H1 (cell line): ENCODE results near the gene IL6ST. TPM values are rescaled to one million over a fixed set of nuclear protein-coding genes. Genes with fewer than 3 reads are reported as not detected.

Experiments
- CTCF ChIA-PET: fragments of 300-600 bp; sonication (Branson Sonifier 250); formaldehyde crosslinking; loops from one replicate; lab custom pipeline; 2021; ENCODE audit not compliant: partially characterized antibody; lab: Charles Lee
- POLR2A ChIA-PET: fragments of 300-600 bp; sonication (Branson Sonifier 250); formaldehyde crosslinking; loops from one replicate; lab custom pipeline; 2021; ENCODE audit warnings: inconsistent platforms; ENCODE audit not compliant: partially characterized antibody; lab: Charles Lee
- DNase-seq, 2 experiments: peaks; one replicate each; pipeline versions ENCODE4 v3.0.0 to v3.0.0-alpha.2; 2010 to 2022; ENCODE audit warnings: low spot score in 2 of 2, low read depth in 1 of 2, mixed read lengths in 1 of 2
- FAIRE-seq: peaks from 2 replicates; lab custom pipeline; 2011; peaks lifted over from hg19 to GRCh38; lab: Jason Lieb, UNC
- H2AFZ ChIP-seq: 2 replicates; pipeline ENCODE4 v1.8.1; 2012; ENCODE audit warnings: low read length, inconsistent platforms
- H2AK5ac ChIP-seq: 2 replicates; pipeline ENCODE4 v1.6.1; 2013; ENCODE audit warnings: low read depth, low read length
- H2BK120ac ChIP-seq: replicated peaks from 2 replicates; pipeline ENCODE3; 2013; ENCODE audit warnings: low read depth, low read length, inconsistent platforms
- H2BK12ac ChIP-seq: 2 replicates; pipeline ENCODE4 v1.6.1; 2013; ENCODE audit warnings: low read depth, low read length
- H2BK15ac ChIP-seq: 2 replicates; pipeline ENCODE4 v1.6.1; 2013; ENCODE audit warnings: low read length
- H2BK20ac ChIP-seq: 2 replicates; pipeline ENCODE4 v1.6.1; 2013; ENCODE audit warnings: low read length
- H2BK5ac ChIP-seq: 2 replicates; pipeline ENCODE4 v1.6.1; 2013; ENCODE audit warnings: low read depth, low read length
- H3K14ac ChIP-seq: 2 replicates; pipeline ENCODE4 v1.6.1; 2013; ENCODE audit warnings: inconsistent platforms; ENCODE audit not compliant: insufficient read length
- H3K18ac ChIP-seq: 2 replicates; pipeline ENCODE4 v1.6.1; 2013; ENCODE audit warnings: low read length; ENCODE audit errors: extremely low read depth
- H3K23ac ChIP-seq: 2 replicates; pipeline ENCODE4 v1.6.1; 2013; ENCODE audit warnings: inconsistent platforms; ENCODE audit not compliant: insufficient read length
- H3K23me2 ChIP-seq: 2 replicates; pipeline ENCODE4 v1.6.1; 2013; ENCODE audit warnings: low read depth, low read length
- H3K27ac ChIP-seq: 2 replicates; pipeline ENCODE4 v1.6.1; 2011; ENCODE audit warnings: low read depth, low read length, inconsistent platforms
- H3K27me3 ChIP-seq, 4 experiments: replicated peaks in 1 of 4; 1 replicate in 1 of 4; 2 replicates in 3 of 4; pipeline versions ENCODE4 v1.6.1 to v1.8.1; 2011 to 2013; ENCODE audit warnings: low read length in 3 of 4, mild to moderate bottlenecking in 3 of 4, inconsistent platforms in 2 of 4, mixed read lengths in 2 of 4, moderate library complexity in 1 of 4; ENCODE audit not compliant: control insufficient read depth in 3 of 4, insufficient read depth in 3 of 4; ENCODE audit errors: extremely low read depth in 1 of 4
- H3K36me3 ChIP-seq, 4 experiments: 2 replicates each; pipeline versions ENCODE4 v1.6.1 to v1.8.1; 2011 to 2013; ENCODE audit warnings: mild to moderate bottlenecking in 4 of 4, low read length in 3 of 4, moderate library complexity in 2 of 4, control low read depth in 1 of 4, inconsistent platforms in 1 of 4; ENCODE audit not compliant: insufficient read depth in 4 of 4, control insufficient read depth in 2 of 4
- H3K4ac ChIP-seq: replicated peaks from 2 replicates; pipeline ENCODE3; 2013; ENCODE audit warnings: low read length, low read depth, mixed read lengths, inconsistent platforms; ENCODE audit not compliant: insufficient read length
- H3K4me1 ChIP-seq, 4 experiments: replicated peaks in 1 of 4; 1 replicate in 1 of 4; 2 replicates in 3 of 4; pipeline versions ENCODE4 v1.6.1 to v1.8.1; 2011 to 2013; ENCODE audit warnings: low read length in 3 of 4, inconsistent platforms in 2 of 4, mixed read lengths in 1 of 4; ENCODE audit not compliant: insufficient read depth in 4 of 4, control insufficient read depth in 3 of 4
- H3K4me2 ChIP-seq, 2 experiments: 2 replicates each; pipeline versions ENCODE4 v1.6.1 to v1.8.1; 2011 to 2013; ENCODE audit warnings: low read depth in 2 of 2, low read length in 2 of 2, control low read depth in 1 of 2, inconsistent platforms in 1 of 2, mild to moderate bottlenecking in 1 of 2; ENCODE audit not compliant: insufficient read depth in 1 of 2
- H3K4me3 ChIP-seq, 4 experiments: fragments of 200-600, 300-600 bp in 1 of 4; sonication (generic), shearing (Covaris generic), sonication (Bioruptor Twin) in 1 of 4; 2 replicates each; pipeline versions ENCODE4 v1.5.1 to v1.8.1; 2011 to 2016; ENCODE audit warnings: low read length in 4 of 4, low read depth in 3 of 4, control low read depth in 2 of 4, inconsistent platforms in 2 of 4, mild to moderate bottlenecking in 2 of 4, mixed read lengths in 1 of 4, moderate library complexity in 1 of 4; ENCODE audit not compliant: insufficient read depth in 2 of 4; ENCODE audit errors: extremely low read depth in 1 of 4
- H3K56ac ChIP-seq: replicated peaks from 2 replicates; pipeline ENCODE3; 2013; ENCODE audit warnings: low read depth, mild to moderate bottlenecking, mixed read lengths, low read length, inconsistent platforms; ENCODE audit not compliant: insufficient read length
- H3K79me1 ChIP-seq: 2 replicates; pipeline ENCODE4 v1.6.1; 2013; ENCODE audit warnings: low read depth, low read length, control low read depth
- H3K79me2 ChIP-seq, 2 experiments: 2 replicates each; pipeline versions ENCODE4 v1.6.1 to v1.8.1; 2012 to 2013; ENCODE audit warnings: low read length in 2 of 2, mild to moderate bottlenecking in 2 of 2, inconsistent platforms in 1 of 2; ENCODE audit not compliant: insufficient read depth in 2 of 2, control insufficient read depth in 1 of 2
- H3K9ac ChIP-seq, 4 experiments: replicated peaks in 1 of 4; 1 replicate in 1 of 4; 2 replicates in 3 of 4; pipeline versions ENCODE4 v1.6.1 to v1.8.1; 2011 to 2013; ENCODE audit warnings: low read depth in 3 of 4, low read length in 3 of 4, control low read depth in 2 of 4, mild to moderate bottlenecking in 2 of 4, moderate library complexity in 2 of 4, inconsistent platforms in 1 of 4; ENCODE audit errors: extremely low read depth in 1 of 4
- H3K9me3 ChIP-seq, 2 experiments: 2 replicates each; pipeline versions ENCODE4 v1.6.1 to v1.8.1; 2012 to 2013; ENCODE audit warnings: mild to moderate bottlenecking in 2 of 2, moderate library complexity in 2 of 2, control low read depth in 1 of 2, inconsistent platforms in 1 of 2, low read depth in 1 of 2, low read length in 1 of 2, mixed read lengths in 1 of 2; ENCODE audit not compliant: insufficient read depth in 2 of 2
- H4K20me1 ChIP-seq, 2 experiments: replicated peaks in 1 of 2; 2 replicates each; pipeline versions ENCODE3 to v1.8.1; 2011 to 2013; ENCODE audit warnings: inconsistent platforms in 2 of 2, low read length in 2 of 2, mild to moderate bottlenecking in 1 of 2; ENCODE audit not compliant: insufficient read depth in 2 of 2, control insufficient read depth in 1 of 2
- H4K5ac ChIP-seq: 2 replicates; pipeline ENCODE4 v1.6.1; 2013; ENCODE audit warnings: low read length, low read depth, mixed read lengths, inconsistent platforms; ENCODE audit not compliant: insufficient read length
- H4K8ac ChIP-seq: 2 replicates; pipeline ENCODE4 v1.8.0; 2013; ENCODE audit warnings: mild to moderate bottlenecking, moderate library complexity, low read length, inconsistent platforms; ENCODE audit not compliant: insufficient read depth; ENCODE audit errors: extremely low read depth
- H4K91ac ChIP-seq: replicated peaks from 2 replicates; pipeline ENCODE3; 2013; ENCODE audit warnings: low read length, mixed read lengths, inconsistent platforms; ENCODE audit not compliant: insufficient read length
- CHD2 ChIP-seq: IDR thresholded peaks from 2 replicates; pipeline ENCODE4 v1.6.1; 2012; ENCODE audit warnings: low read length, improper control_type of control experiment
- E2F6 ChIP-seq: IDR thresholded peaks from 2 replicates; pipeline ENCODE4 v1.6.1; 2012; ENCODE audit warnings: inconsistent platforms
- HDAC6 ChIP-seq: IDR thresholded peaks from one replicate; pipeline ENCODE4 v1.7.1; 2012; ENCODE audit warnings: low read depth, mild to moderate bottlenecking, inconsistent platforms, low read length, moderate library complexity
- POLR2A ChIP-seq, 2 experiments: IDR thresholded peaks; 1 replicate in 1 of 2; 2 replicates in 1 of 2; pipeline ENCODE4 v1.6.1; 2011; ENCODE audit warnings: low read depth in 2 of 2, low read length in 2 of 2, mild to moderate bottlenecking in 2 of 2; ENCODE audit errors: control extremely low read depth in 1 of 2
- POLR2AphosphoS5 ChIP-seq: IDR thresholded peaks from 2 replicates; pipeline ENCODE4 v1.6.1; 2011; ENCODE audit warnings: low read depth, low read length
- SP1 ChIP-seq: IDR thresholded peaks from 2 replicates; pipeline ENCODE4 v1.6.1; 2011; ENCODE audit warnings: low read depth, low read length
- TAF1 ChIP-seq: IDR thresholded peaks from 2 replicates; pipeline ENCODE4 v1.6.1; 2011; ENCODE audit warnings: mild to moderate bottlenecking, low read depth, low read length
- TAF7 ChIP-seq: optimal IDR thresholded peaks from 2 replicates; pipeline ENCODE3; 2011; ENCODE audit warnings: low read depth, mild to moderate bottlenecking, inconsistent platforms, low read length, moderate library complexity, borderline replicate concordance
- WGBS, 2 experiments: shearing (Covaris generic) in 1 of 2; methylation state at CpG; one replicate each; pipeline versions ENCODE4 v1.1.6 to v1.1.7; 2013 to 2015; ENCODE audit warnings: low lambda C conversion rate in 2 of 2, mixed read lengths in 2 of 2, inconsistent platforms in 1 of 2, low coverage in 1 of 2, missing lambda C conversion rate in 1 of 2; ENCODE audit not compliant: insufficient replicate concordance in 2 of 2, insufficient coverage in 1 of 2, insufficient read length in 1 of 2; ENCODE audit errors: extremely low coverage in 1 of 2, missing lambda C conversion rate in 1 of 2; 5-methylcytosine and 5-hydroxymethylcytosine counted together
- polyA plus RNA-seq, 7 experiments: library from polyadenylated mRNA; depleted of rRNA in 3 of 7; stranded (reverse) in 5 of 7; unstranded in 2 of 7; fragments of >200 nt in 5 of 7; fragments of 200-250 nt in 2 of 7; gene quantifications; 1 replicate in 5 of 7; 2 replicates in 1 of 7; 4 replicates in 1 of 7; pipeline versions ENCODE4 v1.2.1 to v1.2.3, GENCODE V29; 2011 to 2013; ENCODE audit warnings: missing spikeins in 2 of 7, mixed read lengths in 2 of 7
- total RNA-seq: library from RNA; stranded (reverse); fragmentation: NEBNext Ultra II Directional; extraction: Animal tissue kit (Norgen Biotek cat#: 25700); gene quantifications from 2 replicates; pipeline ENCODE4 v1.2.1, GENCODE V29; 2021

The IL6ST gene
- total and polyA plus RNA-seq, 2 of the 8 experiments (the other 6 are each of a cell fraction or from before 2014, with no cell fraction given) = 1.4 to 11.1 TPM

- H3K4me3 ChIP-seq = no peak overlapping the region
- no peaks in the 10 kb centered on the region for H3K9me3 ChIP-seq
- H3K14ac ChIP-seq = no peak overlapping the region
- ChIA-PET CTCF (interaction anchor here (0.8 to 1.1 kb wide), 2 partner anchors 56 to 115 kb away, joined by 3 to 4 read pairs; no protein-coding TSS in a partner anchor), POLR2A (no interaction called here)
- no peak overlapping the region for H3K56ac ChIP-seq
- no peak overlapping the region for H4K5ac ChIP-seq
- H3K27me3 ChIP-seq = no peaks in the 10 kb centered on the region
- no peak overlapping the region for H2BK12ac ChIP-seq
- H4K91ac ChIP-seq = no peak overlapping the region
- no peak overlapping the region for H3K4me2 ChIP-seq
- H2BK5ac ChIP-seq = no peak overlapping the region
- no peak overlapping the region for H3K4ac ChIP-seq
- no peak overlapping the region for H3K27ac ChIP-seq
- no peak for FAIRE-seq
- H2AK5ac ChIP-seq = no peak overlapping the region
- peaks cover 0 to 2% of the 10 kb centered on the region in 2 experiments for H4K20me1 ChIP-seq
- no peak overlapping the region for H2BK120ac ChIP-seq
- TF ChIP-seq HDAC6 (no peak), POLR2A (IDR thresholded peaks at IDR 0.05; ENCODE audit: control extremely low read depth in 1 of 2, low read depth in 2 of 2, low read length in 2 of 2) (no peak), TAF1 (no peak), POLR2AphosphoS5 (no peak), E2F6 (no peak), SP1 (no peak), TAF7 (no peak), CHD2 (no peak)
- TF ChIP-seq, all 59 proteins: peak for 0
- H3K18ac ChIP-seq = no peak overlapping the region
- no peak overlapping the region for H2BK15ac ChIP-seq
- no peaks in the 10 kb centered on the region for H3K36me3 ChIP-seq
- H3K23me2 ChIP-seq = no peaks in the 10 kb centered on the region
- no peaks in the 10 kb centered on the region for H3K79me1 ChIP-seq
- H3K23ac ChIP-seq = no peak overlapping the region
- H3K9ac ChIP-seq = no peak overlapping the region
- H2BK20ac ChIP-seq = no peak overlapping the region
- no peak for DNase-seq
- peaks cover 0 to 18% of the 10 kb centered on the region in 2 experiments; a peak in 1 of 4 replicates for H3K79me2 ChIP-seq
- no peak overlapping the region for H4K8ac ChIP-seq
- H2AFZ ChIP-seq = no peak overlapping the region
- WGBS, 2 experiments = 92% methylated on average over 5 of the region's 5 CpGs; no CpG with 5 or more reads in 1 of the 2 experiments
- peaks cover 0 to 2% (median 0%) of the 10 kb centered on the region in 4 experiments; a peak in 2 of 7 replicates for H3K4me1 ChIP-seq
Measured at GRCh38 chr5:55991768-55992486, 2.8 kb downstream of the IL6ST start.
